Measurements from ENCODE around the gene TREH.
A peak's percentile ranks its signal among the peaks of the same experiment; 100 is the strongest.

TREH gene

GRCh38 chr11:118666371-118666770, 13.1 kb downstream of the TREH start:
- DNase-seq (ENCODE audit: low read depth in 4 of 4, low spot score in 1 of 4), result no peak

GRCh38 chr11:118663902-118664301, 15.5 kb downstream of the TREH start:
- no peak for DNase-seq (ENCODE audit: low read depth in 4 of 4, low spot score in 1 of 4)

- no peak for DNase-seq (ENCODE audit: low read depth in 4 of 4, low spot score in 1 of 4)
Measured at GRCh38 chr11:118663381-118663780, 16.1 kb downstream of the TREH start.

GRCh38 chr11:118662401-118663271, 16.8 kb downstream of the TREH start:
- DNase-seq (ENCODE audit: low read depth in 4 of 4, low spot score in 1 of 4), result no peak

- DNase-seq (ENCODE audit: low read depth in 4 of 4, low spot score in 1 of 4), result no peak
Measured at GRCh38 chr11:118661425-118662301, 17.8 kb downstream of the TREH start.

GRCh38 chr11:118660681-118661424, 18.6 kb downstream of the TREH start:
- no peak for DNase-seq (ENCODE audit: low read depth in 4 of 4, low spot score in 1 of 4)

GRCh38 chr11:118659953-118660680, 19.3 kb downstream of the TREH start:
- DNase-seq (ENCODE audit: low read depth in 4 of 4, low spot score in 1 of 4), result no peak

- peak; percentile 72 to 88 (median 81) for DNase-seq (ENCODE audit: low read depth in 4 of 4, low spot score in 1 of 4)
Measured at GRCh38 chr11:118659314-118659952, 20.0 kb downstream of the TREH start.

GRCh38 chr11:118658429-118659313, 20.8 kb downstream of the TREH start:
- no peak for DNase-seq (ENCODE audit: low read depth in 4 of 4, low spot score in 1 of 4)

- no peak for DNase-seq (ENCODE audit: low read depth in 4 of 4, low spot score in 1 of 4)
Measured at GRCh38 chr11:118657709-118658428, 21.6 kb downstream of the TREH start.

- no peak for DNase-seq (ENCODE audit: low read depth in 4 of 4, low spot score in 1 of 4)
Measured at GRCh38 chr11:118657238-118657637, 22.2 kb downstream of the TREH start.

- DNase-seq (ENCODE audit: low read depth in 4 of 4, low spot score in 1 of 4), result no peak
Measured at GRCh38 chr11:118656563-118657165, 22.8 kb downstream of the TREH start.

- no peak for DNase-seq (ENCODE audit: low read depth in 4 of 4, low spot score in 1 of 4)
Measured at GRCh38 chr11:118655486-118656190, 23.8 kb downstream of the TREH start.

GRCh38 chr11:118653684-118654390, 25.6 kb downstream of the TREH start:
- DNase-seq (ENCODE audit: low read depth in 4 of 4, low spot score in 1 of 4), result no peak

- no peak for DNase-seq (ENCODE audit: low read depth in 4 of 4, low spot score in 1 of 4)
Measured at GRCh38 chr11:118652681-118653181, 26.7 kb downstream of the TREH start.

GRCh38 chr11:118651820-118652219, 27.6 kb downstream of the TREH start:
- DNase-seq (ENCODE audit: low read depth in 4 of 4, low spot score in 1 of 4), result no peak

GRCh38 chr11:118650366-118650765, 29.1 kb downstream of the TREH start:
- DNase-seq (ENCODE audit: low read depth in 4 of 4, low spot score in 1 of 4), result no peak

Measured in stimulated activated CD4-positive, alpha-beta T cell treated with anti-CD3 and anti-CD28 coated beads, Interleukin-1b, Interleukin-23, amount 100 ng/mL, for 24 hours (primary cell).